Measurements from ENCODE around the gene MUC5B. TPM values are rescaled to one million over a fixed set of nuclear protein-coding genes. Genes with fewer than 3 reads are reported as not detected.

MUC5B gene
- total RNA-seq, 1 experiment from 2014 or later = 1.6 TPM

DNA sequence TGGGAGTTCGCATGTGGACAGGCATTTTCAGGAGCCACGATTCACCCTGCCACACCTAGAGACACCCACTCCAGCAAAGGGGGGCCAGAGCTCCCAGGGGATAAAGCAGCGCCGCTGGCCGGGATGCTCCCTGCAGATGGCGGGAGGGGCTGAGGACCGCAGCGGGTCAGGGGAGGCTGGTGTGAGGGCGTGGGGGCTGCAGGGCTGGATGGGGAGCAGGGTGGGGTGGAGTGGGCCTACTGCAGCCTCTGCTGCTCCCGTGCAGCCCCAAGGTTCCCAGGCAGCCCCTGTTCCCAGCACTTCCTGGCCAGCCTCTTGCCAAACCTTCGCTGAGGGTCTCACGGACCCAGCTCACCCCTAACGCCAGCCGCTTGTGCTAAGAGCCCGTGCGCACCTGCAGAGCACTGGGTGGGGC lies 13.0 kb downstream of the MUC5B start (continued):
- TF ChIP-seq, protein P1, sequence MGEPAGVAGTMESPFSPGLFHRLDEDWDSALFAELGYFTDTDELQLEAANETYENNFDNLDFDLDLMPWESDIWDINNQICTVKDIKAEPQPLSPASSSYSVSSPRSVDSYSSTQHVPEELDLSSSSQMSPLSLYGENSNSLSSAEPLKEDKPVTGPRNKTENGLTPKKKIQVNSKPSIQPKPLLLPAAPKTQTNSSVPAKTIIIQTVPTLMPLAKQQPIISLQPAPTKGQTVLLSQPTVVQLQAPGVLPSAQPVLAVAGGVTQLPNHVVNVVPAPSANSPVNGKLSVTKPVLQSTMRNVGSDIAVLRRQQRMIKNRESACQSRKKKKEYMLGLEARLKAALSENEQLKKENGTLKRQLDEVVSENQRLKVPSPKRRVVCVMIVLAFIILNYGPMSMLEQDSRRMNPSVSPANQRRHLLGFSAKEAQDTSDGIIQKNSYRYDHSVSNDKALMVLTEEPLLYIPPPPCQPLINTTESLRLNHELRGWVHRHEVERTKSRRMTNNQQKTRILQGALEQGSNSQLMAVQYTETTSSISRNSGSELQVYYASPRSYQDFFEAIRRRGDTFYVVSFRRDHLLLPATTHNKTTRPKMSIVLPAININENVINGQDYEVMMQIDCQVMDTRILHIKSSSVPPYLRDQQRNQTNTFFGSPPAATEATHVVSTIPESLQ (CRISPR knock-in tag; IDR thresholded peaks at IDR 0.05) = no peak
- no peak for TF ChIP-seq CTCF (IDR thresholded peaks at IDR 0.05)
- no peak for TF ChIP-seq IRF2 (CRISPR knock-in tag; IDR thresholded peaks at IDR 0.05; ENCODE audit: borderline replicate concordance, low read depth)
- TF ChIP-seq GTF2I (CRISPR knock-in tag; conservative IDR thresholded peaks at IDR 0.05) = no peak
- no peak for TF ChIP-seq ELF4 (CRISPR knock-in tag; IDR thresholded peaks at IDR 0.05; ENCODE audit: low read depth)
- no peak for TF ChIP-seq NFYB (CRISPR knock-in tag; conservative IDR thresholded peaks at IDR 0.05; ENCODE audit: low read depth)
- no peak for TF ChIP-seq CBFB (CRISPR knock-in tag; IDR thresholded peaks at IDR 0.05; ENCODE audit: low read depth)
- no peak for TF ChIP-seq ERG (CRISPR knock-in tag; IDR thresholded peaks at IDR 0.05)
- TF ChIP-seq PRRX2 (CRISPR knock-in tag; IDR thresholded peaks at IDR 0.05) = no peak
- TF ChIP-seq ZBTB43 (CRISPR knock-in tag; IDR thresholded peaks at IDR 0.05) = no peak
- TF ChIP-seq, protein P2, sequence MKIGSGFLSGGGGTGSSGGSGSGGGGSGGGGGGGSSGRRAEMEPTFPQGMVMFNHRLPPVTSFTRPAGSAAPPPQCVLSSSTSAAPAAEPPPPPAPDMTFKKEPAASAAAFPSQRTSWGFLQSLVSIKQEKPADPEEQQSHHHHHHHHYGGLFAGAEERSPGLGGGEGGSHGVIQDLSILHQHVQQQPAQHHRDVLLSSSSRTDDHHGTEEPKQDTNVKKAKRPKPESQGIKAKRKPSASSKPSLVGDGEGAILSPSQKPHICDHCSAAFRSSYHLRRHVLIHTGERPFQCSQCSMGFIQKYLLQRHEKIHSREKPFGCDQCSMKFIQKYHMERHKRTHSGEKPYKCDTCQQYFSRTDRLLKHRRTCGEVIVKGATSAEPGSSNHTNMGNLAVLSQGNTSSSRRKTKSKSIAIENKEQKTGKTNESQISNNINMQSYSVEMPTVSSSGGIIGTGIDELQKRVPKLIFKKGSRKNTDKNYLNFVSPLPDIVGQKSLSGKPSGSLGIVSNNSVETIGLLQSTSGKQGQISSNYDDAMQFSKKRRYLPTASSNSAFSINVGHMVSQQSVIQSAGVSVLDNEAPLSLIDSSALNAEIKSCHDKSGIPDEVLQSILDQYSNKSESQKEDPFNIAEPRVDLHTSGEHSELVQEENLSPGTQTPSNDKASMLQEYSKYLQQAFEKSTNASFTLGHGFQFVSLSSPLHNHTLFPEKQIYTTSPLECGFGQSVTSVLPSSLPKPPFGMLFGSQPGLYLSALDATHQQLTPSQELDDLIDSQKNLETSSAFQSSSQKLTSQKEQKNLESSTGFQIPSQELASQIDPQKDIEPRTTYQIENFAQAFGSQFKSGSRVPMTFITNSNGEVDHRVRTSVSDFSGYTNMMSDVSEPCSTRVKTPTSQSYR (CRISPR knock-in tag; IDR thresholded peaks at IDR 0.05) = no peak

DNA sequence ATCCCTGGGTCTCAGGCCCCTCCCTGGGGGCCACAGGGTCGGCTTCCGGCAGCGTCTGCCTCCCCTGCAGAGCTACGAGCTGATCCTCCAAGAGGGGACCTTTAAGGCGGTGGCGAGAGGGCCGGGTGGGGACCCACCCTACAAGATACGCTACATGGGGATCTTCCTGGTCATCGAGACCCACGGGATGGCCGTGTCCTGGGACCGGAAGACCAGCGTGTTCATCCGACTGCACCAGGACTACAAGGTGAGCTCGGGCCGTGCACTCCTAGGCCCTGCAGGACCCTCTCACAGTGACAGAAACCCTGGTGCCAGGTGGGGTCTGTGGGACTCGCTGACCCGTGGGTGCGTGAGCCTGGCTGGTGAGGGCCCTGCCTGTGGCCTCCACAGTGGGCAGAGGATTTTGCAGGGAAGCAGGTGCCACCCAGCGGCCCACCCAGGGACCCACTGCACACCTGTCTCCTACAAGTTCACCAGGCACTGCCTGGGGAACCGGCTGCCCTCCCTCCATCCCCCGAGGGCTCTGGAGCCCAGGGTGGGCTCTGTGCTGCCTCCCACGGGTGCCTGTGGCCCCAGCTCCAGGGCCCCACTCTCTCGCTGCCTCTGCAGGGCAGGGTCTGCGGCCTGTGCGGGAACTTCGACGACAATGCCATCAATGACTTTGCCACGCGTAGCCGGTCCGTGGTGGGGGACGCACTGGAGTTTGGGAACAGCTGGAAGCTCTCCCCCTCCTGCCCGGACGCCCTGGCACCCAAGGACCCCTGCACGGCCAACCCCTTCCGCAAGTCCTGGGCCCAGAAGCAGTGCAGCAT lies 13.7 kb downstream of the MUC5B start:
- CTCF ChIA-PET = no interaction called here
- DNase-seq (ENCODE audit: low spot score) = no peak
- TF ChIP-seq JAZF1 (CRISPR knock-in tag; IDR thresholded peaks at IDR 0.05) (no peak), TEAD1 (CRISPR knock-in tag; IDR thresholded peaks at IDR 0.05) (no peak), JUN (CRISPR knock-in tag; IDR thresholded peaks at IDR 0.05) (no peak), HMGXB4 (CRISPR knock-in tag; IDR thresholded peaks at IDR 0.05) (no peak), MAX (CRISPR knock-in tag; IDR thresholded peaks at IDR 0.05) (no peak), ATF2 (CRISPR knock-in tag; IDR thresholded peaks at IDR 0.05; ENCODE audit: borderline replicate concordance, low read depth) (no peak), CTCF (IDR thresholded peaks at IDR 0.05) (no peak)

More for the DNA sequence above, 13.7 kb downstream of the MUC5B start:
- no peaks in the 10 kb centered on the region for H3K27me3 Mint-ChIP-seq (ENCODE audit: low read depth)
- H3K4me3 Mint-ChIP-seq = no peak overlapping the region
- no peak for ATAC-seq
- H3K36me3 Mint-ChIP-seq = no peaks in the 10 kb centered on the region
- POLR2A ChIA-PET = no interaction called here
- H3K4me1 Mint-ChIP-seq = no peaks in the 10 kb centered on the region
- H3K27ac Mint-ChIP-seq = no peak overlapping the region
- 0 out of 2 replicates have a peak, but pooled peaks cover 4% of the 10 kb centered on the region for H3K9me3 Mint-ChIP-seq

Data from WTC11 (cell line).